Natural killer cell (primary cell): Measurements from ENCODE around the gene GAN. TPM values are rescaled to one million over a fixed set of nuclear protein-coding genes. Genes with fewer than 3 reads are reported as not detected.

Source experiments
- ATAC-seq, 3 donors: fragments of 150-1000 bp in 2 of 3; fragments of 200-7000 bp in 1 of 3; cut with Tn5 transposase; 1 replicate in 1 of 3; 2 replicates in 2 of 3; pipeline ENCODE4 v1.10.0; 2021; ENCODE audit warnings: mild to moderate bottlenecking in 2 of 3, moderate library complexity in 2 of 3
- DNase-seq, 2 donors: peaks; one replicate each; pipeline versions ENCODE4 v3.0.0 to v3.0.0-alpha.2; 2013 to 2021; ENCODE audit warnings: mixed read lengths in 1 of 2
- H3K27ac ChIP-seq: one replicate; pipeline ENCODE4 v1.5.1; 2013; ENCODE audit warnings: mild to moderate bottlenecking, low read length
- H3K27me3 ChIP-seq: one replicate; pipeline ENCODE4 v1.6.1; 2013; ENCODE audit warnings: low read length; ENCODE audit not compliant: control insufficient read depth, insufficient read depth
- H3K36me3 ChIP-seq: one replicate; pipeline ENCODE4 v1.6.1; 2013; ENCODE audit warnings: low read length; ENCODE audit not compliant: control insufficient read depth, insufficient read depth
- H3K4me1 ChIP-seq: one replicate; pipeline ENCODE4 v1.6.1; 2013; ENCODE audit warnings: low read length; ENCODE audit not compliant: control insufficient read depth, insufficient read depth
- H3K4me3 ChIP-seq: one replicate; pipeline ENCODE4 v1.5.1; 2013; ENCODE audit warnings: low read length
- H3K9me3 ChIP-seq: one replicate; pipeline ENCODE4 v1.6.1; 2013; ENCODE audit warnings: low read length; ENCODE audit not compliant: control insufficient read depth, insufficient read depth
- H3K27ac Mint-ChIP-seq, 2 donors: one replicate each; pipeline ENCODE4 v1.8.0; 2022; ENCODE audit warnings: mild to moderate bottlenecking in 2 of 2, mixed read lengths in 2 of 2, moderate library complexity in 1 of 2
- H3K27me3 Mint-ChIP-seq, 2 donors: one replicate each; pipeline ENCODE4 v1.8.0; 2022; ENCODE audit warnings: low read depth in 2 of 2, mixed read lengths in 2 of 2
- H3K36me3 Mint-ChIP-seq: one replicate; pipeline ENCODE4 v1.8.0; 2022; ENCODE audit warnings: mixed read lengths
- H3K4me1 Mint-ChIP-seq, 2 donors: one replicate each; pipeline ENCODE4 v1.8.0; 2022; ENCODE audit warnings: mixed read lengths in 2 of 2
- H3K4me3 Mint-ChIP-seq: one replicate; pipeline ENCODE4 v1.8.0; 2022; ENCODE audit warnings: mild to moderate bottlenecking, moderate library complexity, mixed read lengths
- H3K9me3 Mint-ChIP-seq, 2 donors: one replicate each; pipeline ENCODE4 v1.8.0; 2022; ENCODE audit warnings: mixed read lengths in 2 of 2
- CTCF ChIP-seq: fragments of 200-600 bp; IDR thresholded peaks from one replicate; pipeline ENCODE4 v1.8.0; 2022; ENCODE audit warnings: antibody characterized with exemption
- WGBS: methylation state at CpG from one replicate; pipeline ENCODE4 v1.1.7; 2013; ENCODE audit warnings: missing lambda C conversion rate; ENCODE audit not compliant: insufficient coverage; 5-methylcytosine and 5-hydroxymethylcytosine counted together
- intact Hi-C: fragments of 100-400 bp; cut with micrococcal nuclease; formaldehyde crosslinking; loops from one replicate; pipeline ENCODE4 v1.14.2; 2022
- total RNA-seq, 4 donors: library from RNA; stranded (reverse); fragments of 120-200 nt in 1 of 4; gene quantifications; one replicate each; pipeline versions ENCODE4 v1.2.3 to v1.2.4, GENCODE V29; 2013 to 2022

The GAN gene
- total RNA-seq, 3 donors from 2014 or later (not counting 1 experiment from before 2014, with no cell fraction given), result 5.9 to 9.9 (median 7.3) TPM

- H3K36me3 Mint-ChIP-seq, result no peaks in the 10 kb centered on the region
- ATAC-seq (no peak), DNase-seq (no peak)
- no peaks in the 10 kb centered on the region for H3K9me3 Mint-ChIP-seq
- no peak overlapping the region for H3K27ac Mint-ChIP-seq
- no peak overlapping the region for H3K4me3 Mint-ChIP-seq
- H3K4me1 ChIP-seq, result peaks cover 8% of the 10 kb centered on the region
- no peaks in the 10 kb centered on the region for H3K27me3 Mint-ChIP-seq
- H3K36me3 ChIP-seq, result no peaks in the 10 kb centered on the region
- WGBS, result 76% methylated on average over 5 of the region's 6 CpGs
- no peak for TF ChIP-seq CTCF
- no peak overlapping the region for H3K27ac ChIP-seq
- intact Hi-C loops, result no loop called here
- H3K4me1 Mint-ChIP-seq, result peaks cover 19 to 35% of the 10 kb centered on the region in 2 donors
- H3K9me3 ChIP-seq, result no peaks in the 10 kb centered on the region
- no peaks in the 10 kb centered on the region for H3K27me3 ChIP-seq
- no peak overlapping the region for H3K4me3 ChIP-seq
These were observed 4.6 kb downstream of the GAN start for GRCh38 chr16:81319221-81319912.

- Mint-ChIP-seq H3K36me3 (no peaks in the 10 kb centered on the region), H3K4me1 (peaks cover 11 to 34% of the 10 kb centered on the region in 2 donors), H3K27me3 (no peaks in the 10 kb centered on the region), H3K4me3 (no peak overlapping the region), H3K9me3 (no peaks in the 10 kb centered on the region), H3K27ac (no peak overlapping the region)
- no peak overlapping the region for H3K27ac ChIP-seq
- no peaks in the 10 kb centered on the region for H3K9me3 ChIP-seq
- DNase-seq, result no peak
- no peaks in the 10 kb centered on the region for H3K27me3 ChIP-seq
- ATAC-seq, result no peak
- no CpG with 5 or more reads among the region's 2 CpGs for WGBS
- H3K4me1 ChIP-seq, result peaks cover 2% of the 10 kb centered on the region
- no peak for TF ChIP-seq CTCF
- intact Hi-C loops, result no loop called here
- H3K4me3 ChIP-seq, result no peak overlapping the region
- H3K36me3 ChIP-seq, result no peaks in the 10 kb centered on the region
These were observed 6.3 kb downstream of the GAN start for GRCh38 chr16:81321039-81321438.

DNA sequence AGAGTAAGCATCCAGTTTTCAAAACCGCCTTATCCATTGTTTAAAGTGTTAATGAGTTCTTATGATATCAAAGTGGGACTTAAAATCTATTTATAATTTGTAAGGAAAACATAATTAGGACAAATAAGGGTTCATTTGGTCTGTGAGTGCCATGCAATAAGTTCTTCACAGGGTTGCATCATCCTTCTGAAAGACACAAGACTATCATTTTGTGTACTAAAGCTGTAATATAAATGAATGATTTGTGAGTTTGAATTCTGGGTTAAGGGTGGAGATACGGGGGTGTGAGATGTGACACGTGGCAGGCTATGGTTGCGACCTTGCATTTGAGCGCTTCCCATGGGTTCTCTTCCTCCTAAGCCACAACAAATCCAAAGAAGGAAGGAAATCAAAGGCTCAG lies 6.8 kb downstream of the GAN start:
- peaks cover 10 to 31% of the 10 kb centered on the region in 2 donors for H3K4me1 Mint-ChIP-seq
- no peak for TF ChIP-seq CTCF
- intact Hi-C loops, result no loop called here
- no peak for ATAC-seq
- no peak overlapping the region for H3K27ac Mint-ChIP-seq
- no peaks in the 10 kb centered on the region for H3K9me3 ChIP-seq
- no peaks in the 10 kb centered on the region for H3K36me3 Mint-ChIP-seq
- H3K4me3 ChIP-seq, result no peak overlapping the region
- DNase-seq, result no peak
- H3K4me1 ChIP-seq, result no peaks in the 10 kb centered on the region
- H3K9me3 Mint-ChIP-seq, result no peaks in the 10 kb centered on the region
- 60% methylated on average over 1 of the region's 5 CpGs for WGBS
- H3K36me3 ChIP-seq, result no peaks in the 10 kb centered on the region
- no peaks in the 10 kb centered on the region for H3K27me3 ChIP-seq
- no peak overlapping the region for H3K27ac ChIP-seq
- H3K4me3 Mint-ChIP-seq, result no peak overlapping the region
- no peaks in the 10 kb centered on the region for H3K27me3 Mint-ChIP-seq

- no peaks in the 10 kb centered on the region for H3K4me1 ChIP-seq
- intact Hi-C loops, result no loop called here
- DNase-seq (no peak), ATAC-seq (no peak)
- Mint-ChIP-seq H3K27me3 (no peaks in the 10 kb centered on the region), H3K4me3 (no peak overlapping the region), H3K4me1 (peaks cover 15 to 18% of the 10 kb centered on the region in 2 donors), H3K36me3 (no peaks in the 10 kb centered on the region), H3K27ac (no peak overlapping the region), H3K9me3 (no peaks in the 10 kb centered on the region)
- no peak overlapping the region for H3K27ac ChIP-seq
- 97% methylated on average over 6 of the region's 6 CpGs for WGBS
- H3K36me3 ChIP-seq, result no peaks in the 10 kb centered on the region
- no peaks in the 10 kb centered on the region for H3K9me3 ChIP-seq
- no peak overlapping the region for H3K4me3 ChIP-seq
- TF ChIP-seq CTCF, result no peak
- no peaks in the 10 kb centered on the region for H3K27me3 ChIP-seq
These were observed 10.0 kb downstream of the GAN start for GRCh38 chr16:81324808-81325207.
